Activated CD8-positive, alpha-beta memory T cell treated with anti-CD3 and anti-CD28 coated beads for 48 hours (primary cell): Measurements from ENCODE around the gene VOPP1.

Source experiments
- DNase-seq, 3 experiments: peaks; one replicate each; pipeline ENCODE4 v3.0.0-alpha.2; 2020; ENCODE audit warnings: low read depth in 2 of 3, low spot score in 2 of 3

The VOPP1 gene

GRCh38 chr7:55438757-55439525, 133.4 kb downstream of the VOPP1 start:
- no peak for DNase-seq

- DNase-seq, result no peak
Measured at GRCh38 chr7:55438085-55438756, 134.1 kb downstream of the VOPP1 start.

- DNase-seq, result no peak
Measured at GRCh38 chr7:55437375-55437774, 134.9 kb downstream of the VOPP1 start.

DNA sequence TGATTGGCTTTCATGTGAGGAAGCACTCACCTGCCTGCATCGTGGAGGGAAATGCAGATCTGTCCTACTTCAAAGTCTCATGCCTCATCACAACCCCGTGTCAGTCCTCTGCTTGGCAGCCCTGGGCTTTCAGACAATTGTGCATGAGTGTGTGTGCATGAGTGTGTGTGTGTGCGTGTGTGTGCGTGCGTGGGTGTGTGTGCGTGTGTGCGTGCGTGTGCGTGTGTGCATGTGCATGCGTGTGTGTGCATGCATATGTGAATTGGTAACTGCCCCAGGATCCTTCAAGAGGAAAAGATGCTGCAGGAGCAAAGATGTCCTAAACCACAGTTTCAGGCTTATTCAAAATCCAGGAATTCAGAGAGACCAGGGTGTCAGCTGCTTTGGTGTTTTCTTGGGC, 135.8 kb downstream of the VOPP1 start:
- DNase-seq, result no peak

DNA sequence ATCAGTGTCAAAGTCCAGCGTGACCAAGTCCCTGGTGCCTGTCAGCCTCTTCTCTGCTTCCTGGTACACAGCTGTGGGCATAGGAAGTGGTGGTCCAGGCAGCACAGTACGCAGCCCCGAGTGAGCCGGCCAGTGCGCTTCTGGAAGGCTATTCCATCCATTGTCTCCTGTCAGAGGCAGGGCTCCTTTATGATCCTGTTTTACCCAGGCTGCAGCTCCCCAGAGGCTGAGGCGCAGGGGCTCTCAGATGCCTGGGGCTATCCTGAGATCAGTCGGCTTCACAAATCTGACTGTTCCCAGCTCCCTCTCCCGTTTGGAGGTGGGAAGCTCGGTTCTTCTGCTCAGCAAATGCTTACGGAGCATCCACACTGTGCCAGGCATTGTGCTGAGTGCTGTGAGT, 136.8 kb downstream of the VOPP1 start:
- DNase-seq, result no peak

- DNase-seq, result no peak
Measured at GRCh38 chr7:55432939-55433784, 139.1 kb downstream of the VOPP1 start.

DNA sequence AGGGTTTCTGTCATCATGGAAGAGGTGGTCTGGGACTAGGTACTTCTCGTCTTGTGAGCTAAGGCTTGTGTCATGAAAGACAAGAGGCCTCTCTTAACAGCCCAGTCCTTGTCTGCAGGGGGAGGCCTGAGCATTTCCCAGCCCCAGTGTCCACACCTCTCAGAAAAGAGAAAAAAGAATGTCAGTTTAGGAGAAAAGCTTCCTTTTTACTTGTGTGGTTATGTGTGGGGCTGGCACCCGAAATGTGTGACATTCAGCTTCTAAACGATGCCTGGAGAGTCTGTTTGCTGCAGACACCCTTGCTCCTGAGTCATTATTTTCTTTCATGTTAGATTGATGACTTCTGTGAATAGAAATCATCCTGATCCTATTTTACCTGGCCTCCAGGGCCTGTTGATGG, 139.8 kb downstream of the VOPP1 start:
- DNase-seq, result no peak

DNA sequence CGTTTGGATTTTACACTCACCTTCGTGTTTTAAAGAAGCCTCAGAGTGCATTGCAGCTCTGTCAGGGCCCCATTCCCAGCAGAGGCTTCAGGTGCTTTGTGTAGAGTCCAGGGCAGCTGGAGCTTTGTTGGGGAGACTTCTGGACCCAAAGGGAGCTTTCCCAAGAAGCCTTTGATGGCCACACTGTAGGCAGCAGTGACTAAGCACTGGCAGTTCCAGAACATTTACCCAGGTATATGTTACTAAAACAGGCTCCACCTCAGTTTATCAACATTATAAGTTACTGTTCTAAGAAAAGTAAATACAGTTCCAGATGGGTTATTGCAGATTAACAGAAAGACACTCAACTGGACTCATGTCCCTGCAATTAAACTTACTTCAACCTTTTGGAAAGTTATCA, 140.4 kb downstream of the VOPP1 start:
- DNase-seq, result no peak

GRCh38 chr7:55429835-55430499, 142.3 kb downstream of the VOPP1 start:
- no peak for DNase-seq

GRCh38 chr7:55427800-55428199, 144.5 kb downstream of the VOPP1 start:
- no peak for DNase-seq

DNA sequence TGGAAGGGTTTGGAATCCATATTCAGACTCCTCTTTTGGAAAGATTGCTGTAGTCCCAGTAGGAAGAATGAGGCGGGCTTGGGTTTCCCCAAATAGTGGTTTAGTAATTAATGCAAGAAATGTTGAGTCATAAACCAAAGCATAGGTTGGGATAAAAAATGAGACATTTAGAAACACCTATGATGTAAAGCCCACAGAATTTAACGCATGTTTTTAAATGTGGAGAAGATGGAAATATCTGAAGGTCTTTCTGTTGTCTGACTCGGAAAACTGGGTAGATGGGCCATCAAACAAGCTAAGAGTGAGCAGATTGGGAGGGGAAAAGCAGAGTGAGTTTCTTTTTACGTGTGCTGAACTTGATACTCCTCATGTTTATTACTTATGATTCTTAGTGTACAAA, 145.0 kb downstream of the VOPP1 start:
- DNase-seq, result no peak

DNA sequence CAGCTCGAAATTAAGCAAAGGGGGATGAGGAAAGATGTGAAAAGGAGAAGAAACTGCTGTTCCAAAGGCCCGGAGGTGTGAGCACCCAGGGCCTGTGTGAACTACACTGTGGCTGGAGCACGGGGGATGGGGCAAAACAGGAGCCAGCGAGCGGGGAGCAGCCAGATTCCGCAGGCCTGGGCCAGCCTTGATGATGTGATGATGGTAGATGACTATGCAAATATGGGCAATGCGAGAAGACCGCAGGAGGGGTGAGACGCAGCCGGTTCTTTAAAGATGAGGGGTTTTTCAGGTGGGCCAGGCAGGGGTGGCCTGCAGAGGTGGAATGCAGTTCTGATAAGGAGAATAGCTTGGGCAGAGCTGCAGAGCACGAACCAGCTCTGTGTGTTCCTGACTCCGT, 145.6 kb downstream of the VOPP1 start:
- no peak for DNase-seq

DNA sequence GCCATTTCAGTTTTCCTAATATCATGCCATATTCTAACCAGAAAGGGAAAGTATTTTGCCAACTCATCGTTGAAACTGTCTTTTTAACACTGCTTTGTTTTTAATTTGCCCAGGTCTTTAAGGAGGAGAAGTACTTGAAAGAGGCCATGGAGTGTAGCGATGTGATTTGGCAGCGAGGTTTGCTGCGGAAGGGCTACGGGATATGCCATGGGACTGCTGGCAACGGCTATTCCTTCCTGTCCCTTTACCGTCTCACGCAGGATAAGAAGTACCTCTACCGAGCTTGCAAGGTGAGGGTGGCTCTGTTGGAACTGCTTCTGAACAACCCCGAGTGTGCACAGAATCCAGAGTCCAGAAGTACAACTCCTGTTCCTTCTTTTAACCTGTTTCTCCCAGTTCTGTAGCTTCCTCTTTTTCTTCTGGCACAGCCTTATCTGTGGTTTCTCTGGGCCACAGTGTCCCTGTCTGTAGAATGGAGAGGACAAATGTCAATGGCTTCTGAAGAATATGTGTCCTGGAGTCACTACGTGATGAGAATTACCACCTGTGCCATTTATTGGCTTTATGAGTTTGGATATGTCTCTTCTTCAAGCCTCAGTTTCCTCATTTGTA, 147.1 kb downstream of the VOPP1 start:
- DNase-seq, result no peak

DNA sequence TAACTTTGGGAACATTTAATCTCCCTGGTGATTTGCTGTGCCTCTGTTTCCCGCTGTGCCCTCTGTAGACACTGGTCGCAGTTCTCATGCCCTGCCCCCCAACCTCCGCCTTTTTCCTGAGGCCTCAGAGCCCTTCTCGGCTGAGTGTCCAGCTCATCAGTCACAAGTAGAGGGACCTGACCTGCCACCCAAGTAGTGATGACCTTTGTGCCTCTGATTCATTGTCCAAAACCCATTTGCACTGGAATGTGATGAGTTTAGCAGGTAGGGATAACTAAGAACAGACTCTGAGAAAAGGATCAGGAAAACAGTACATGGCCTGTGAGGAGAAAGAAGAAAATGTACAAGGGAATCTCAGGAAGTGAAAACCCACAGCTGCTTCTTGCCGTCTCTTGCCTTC, 148.4 kb downstream of the VOPP1 start:
- DNase-seq, result no peak

DNA sequence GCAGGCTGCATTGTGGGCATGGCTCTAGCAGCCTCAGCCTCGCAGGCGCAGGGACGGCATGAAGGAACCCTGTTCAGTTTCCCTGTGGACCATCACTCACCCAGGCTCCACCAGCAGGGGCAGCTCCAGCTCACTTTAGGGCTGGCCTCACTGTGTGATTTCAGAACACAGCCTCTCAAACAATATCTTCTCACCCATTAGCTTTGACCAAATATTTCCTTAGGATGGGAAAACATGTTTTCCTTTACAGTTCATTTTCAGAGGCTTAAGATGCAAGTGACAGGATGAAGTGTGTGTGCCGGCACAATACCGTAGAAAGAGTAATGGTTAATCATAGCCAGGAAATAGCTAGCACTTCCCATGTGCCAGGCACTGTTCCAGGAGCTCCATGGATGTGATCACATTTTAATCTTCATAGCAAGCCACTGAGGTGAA, 149.0 kb downstream of the VOPP1 start:
- no peak for DNase-seq
